Measurements from ENCODE around the gene FOXK2. TPM values are rescaled to one million over a fixed set of nuclear protein-coding genes. Genes with fewer than 3 reads are reported as not detected.

The FOXK2 gene
- total and polyA plus RNA-seq, 2 donors (not counting 3 experiments of a cell fraction or from before 2014, with no cell fraction given): 33.4 to 79.3 TPM

GRCh38 chr17:82603981-82604448, 84.5 kb downstream of the FOXK2 start:
- FAIRE-seq: no peak
- no TSS peak for BruUV-seq (replicated peaks)
- dilution Hi-C loops (cut with MboI; ENCODE audit: extremely low pct_ligation_motif_present, low sequenced_read_pairs): no loop called here
- no peak overlapping the region for H2AFZ ChIP-seq (ENCODE audit: low read depth, low read length)
- POLR2A ChIA-PET: no interaction called here
- peaks cover 3 to 20% of the 10 kb centered on the region in 2 experiments for H3K36me3 ChIP-seq (ENCODE audit: control insufficient read depth in 2 of 2, extremely low read depth in 1 of 2, insufficient read depth in 2 of 2, low read length in 2 of 2)
- CTCF ChIA-PET: no interaction called here
- peaks cover 27% of the 10 kb centered on the region for H3K4me1 ChIP-seq (ENCODE audit: control insufficient read depth, extremely low read depth, insufficient read depth, low read length)
- H3K4me3 ChIP-seq (replicated peaks in 1 of 3; ENCODE audit: insufficient read depth in 1 of 3, low read depth in 1 of 3, low read length in 3 of 3): no peak overlapping the region
- no peaks in the 10 kb centered on the region for H4K20me1 ChIP-seq (replicated peaks; ENCODE audit: control insufficient read depth, extremely low read depth, insufficient read depth, low read length)
- H3K9me1 ChIP-seq (replicated peaks; ENCODE audit: control insufficient read depth, extremely low read depth, insufficient read depth, low read length): no peaks in the 10 kb centered on the region
- H3K9me3 ChIP-seq (replicated peaks; ENCODE audit: control insufficient read depth, insufficient read depth, low read length): no peaks in the 10 kb centered on the region
- no peaks in the 10 kb centered on the region for H3K27me3 ChIP-seq (ENCODE audit: control insufficient read depth in 2 of 2, insufficient read depth in 2 of 2, low read length in 2 of 2)
- no peak for TF ChIP-seq EZH2 (IDR thresholded peaks at IDR 0.05; ENCODE audit: borderline replicate concordance, low read depth, low read length, severe bottlenecking)
- peak; percentile 53 for TF ChIP-seq MAX (IDR thresholded peaks at IDR 0.05; ENCODE audit: insufficient read depth, insufficient read length)
- intact Hi-C loops (cut with micrococcal nuclease): no loop called here
- DNase-seq (ENCODE audit: low read depth, low spot score): peak; percentile 36
- no peak overlapping the region for H3K4me2 ChIP-seq (ENCODE audit: insufficient read depth, low read length)
- H3K9ac ChIP-seq (replicated peaks; ENCODE audit: extremely low read depth, insufficient read depth, low read length): no peak overlapping the region
- peaks cover 5% of the 10 kb centered on the region for H3K79me2 ChIP-seq (ENCODE audit: control insufficient read depth, insufficient read depth, low read length)
- no peak overlapping the region for H3K27ac ChIP-seq (ENCODE audit: insufficient read depth, low read depth, low read length)

GRCh38 chr17:82604532-82604931, 85.0 kb downstream of the FOXK2 start:
- Histone ChIP-seq H3K27me3 (ENCODE audit: control insufficient read depth in 2 of 2, insufficient read depth in 2 of 2, low read length in 2 of 2) (no peaks in the 10 kb centered on the region), H3K4me3 (replicated peaks in 1 of 3; ENCODE audit: insufficient read depth in 1 of 3, low read depth in 1 of 3, low read length in 3 of 3) (no peak overlapping the region), H3K36me3 (ENCODE audit: control insufficient read depth in 2 of 2, extremely low read depth in 1 of 2, insufficient read depth in 2 of 2, low read length in 2 of 2) (peaks cover 3 to 20% of the 10 kb centered on the region in 2 experiments), H3K4me2 (ENCODE audit: insufficient read depth, low read length) (no peak overlapping the region), H3K27ac (ENCODE audit: insufficient read depth, low read depth, low read length) (no peak overlapping the region), H4K20me1 (replicated peaks; ENCODE audit: control insufficient read depth, extremely low read depth, insufficient read depth, low read length) (no peaks in the 10 kb centered on the region), H3K9ac (replicated peaks; ENCODE audit: extremely low read depth, insufficient read depth, low read length) (no peak overlapping the region), H2AFZ (ENCODE audit: low read depth, low read length) (no peak overlapping the region), H3K4me1 (ENCODE audit: control insufficient read depth, extremely low read depth, insufficient read depth, low read length) (peaks cover 27% of the 10 kb centered on the region), H3K9me1 (replicated peaks; ENCODE audit: control insufficient read depth, extremely low read depth, insufficient read depth, low read length) (no peaks in the 10 kb centered on the region), H3K9me3 (replicated peaks; ENCODE audit: control insufficient read depth, insufficient read depth, low read length) (no peaks in the 10 kb centered on the region), H3K79me2 (ENCODE audit: control insufficient read depth, insufficient read depth, low read length) (peaks cover 5% of the 10 kb centered on the region)
- CTCF ChIA-PET: no interaction called here
- no peak for TF ChIP-seq POLR2A (IDR thresholded peaks at IDR 0.05; ENCODE audit: low read depth, low read length)
- TF ChIP-seq POLR2AphosphoS5 (IDR thresholded peaks at IDR 0.05; ENCODE audit: insufficient read depth, low read depth, low read length): no peak
- TF ChIP-seq MYC (IDR thresholded peaks at IDR 0.05; ENCODE audit: low read depth, low read length): no peak
- TF ChIP-seq MAX (IDR thresholded peaks at IDR 0.05; ENCODE audit: insufficient read depth, insufficient read length): no peak
- no peak for TF ChIP-seq CTCF (IDR thresholded peaks at IDR 0.05; ENCODE audit: extremely low read depth in 1 of 2, insufficient read depth in 1 of 2, low read depth in 1 of 2, low read length in 2 of 2)
- no peak for TF ChIP-seq GATA2 (IDR thresholded peaks at IDR 0.05; ENCODE audit: insufficient read depth, insufficient read length, low read depth, low read length)
- no peak for TF ChIP-seq EZH2 (IDR thresholded peaks at IDR 0.05; ENCODE audit: borderline replicate concordance, low read depth, low read length, severe bottlenecking)
- no peak for TF ChIP-seq FOS (IDR thresholded peaks at IDR 0.05; ENCODE audit: borderline replicate concordance, insufficient read depth, low read length)
- TF ChIP-seq JUN (IDR thresholded peaks at IDR 0.05; ENCODE audit: borderline replicate concordance, insufficient read depth, insufficient read length, low read depth): no peak
- POLR2A ChIA-PET: no interaction called here
- dilution Hi-C loops (cut with MboI; ENCODE audit: extremely low pct_ligation_motif_present, low sequenced_read_pairs) (no loop called here), intact Hi-C loops (cut with micrococcal nuclease) (no loop called here)
- BruUV-seq (replicated peaks): no TSS peak
- DNase-seq (ENCODE audit: low read depth, low spot score) (no peak), FAIRE-seq (no peak)

Data from endothelial cell of umbilical vein (primary cell).